NCI-H1417 treated with DMSO at 0.1 percent for 48 hours (cell line): ENCODE results near the gene CWC27.
A peak's percentile ranks its signal among the peaks of the same experiment; 100 is the strongest.

Experiments
- DNase-seq: peaks from one replicate; lab custom pipeline; 2025; lab: John Stamatoyannopoulos, UW

Gene CWC27, protein sequence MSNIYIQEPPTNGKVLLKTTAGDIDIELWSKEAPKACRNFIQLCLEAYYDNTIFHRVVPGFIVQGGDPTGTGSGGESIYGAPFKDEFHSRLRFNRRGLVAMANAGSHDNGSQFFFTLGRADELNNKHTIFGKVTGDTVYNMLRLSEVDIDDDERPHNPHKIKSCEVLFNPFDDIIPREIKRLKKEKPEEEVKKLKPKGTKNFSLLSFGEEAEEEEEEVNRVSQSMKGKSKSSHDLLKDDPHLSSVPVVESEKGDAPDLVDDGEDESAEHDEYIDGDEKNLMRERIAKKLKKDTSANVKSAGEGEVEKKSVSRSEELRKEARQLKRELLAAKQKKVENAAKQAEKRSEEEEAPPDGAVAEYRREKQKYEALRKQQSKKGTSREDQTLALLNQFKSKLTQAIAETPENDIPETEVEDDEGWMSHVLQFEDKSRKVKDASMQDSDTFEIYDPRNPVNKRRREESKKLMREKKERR

DNA sequence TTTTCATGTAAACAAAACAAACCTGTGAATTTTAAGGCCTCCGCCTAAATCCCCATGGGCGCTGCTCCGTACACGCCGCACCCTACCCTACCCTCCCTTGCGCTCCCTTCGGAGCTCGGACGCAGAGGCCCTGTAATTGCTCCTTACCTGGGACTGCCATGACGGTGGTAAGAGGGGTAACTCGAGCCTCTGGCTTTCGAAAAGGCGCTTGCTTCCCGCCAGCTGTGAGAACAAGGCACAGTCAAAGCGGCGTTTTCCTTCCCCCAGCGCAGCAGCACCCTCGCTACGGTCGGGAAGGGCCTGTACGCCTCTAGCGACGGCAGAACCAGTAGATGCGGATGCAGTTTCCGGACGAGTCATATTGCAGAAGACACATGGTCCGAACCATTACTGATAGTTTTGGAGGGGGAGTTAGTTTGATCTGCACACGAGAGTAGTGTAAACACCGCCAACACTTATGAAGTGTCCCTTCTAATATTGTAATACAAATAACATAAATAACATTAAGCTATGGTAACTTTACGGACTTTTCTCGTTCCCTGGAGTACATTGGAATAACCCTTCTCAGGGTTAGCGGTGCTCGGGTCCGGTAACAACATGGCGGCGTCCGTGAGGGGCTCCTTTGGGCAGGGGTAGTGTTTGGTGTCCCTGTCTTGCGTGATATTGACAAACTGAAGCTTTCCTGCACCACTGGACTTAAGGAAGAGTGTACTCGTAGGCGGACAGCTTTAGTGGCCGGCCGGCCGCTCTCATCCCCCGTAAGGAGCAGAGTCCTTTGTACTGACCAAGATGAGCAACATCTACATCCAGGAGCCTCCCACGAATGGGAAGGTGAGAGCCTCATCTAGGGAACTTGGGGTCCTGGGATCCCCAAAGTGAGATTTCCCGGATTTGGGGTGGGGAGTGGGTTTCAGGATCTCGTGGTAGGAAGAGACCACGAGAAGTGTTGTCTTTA is at the start of gene CWC27, which contains the start of gene SREK1IP1:
Gene CWC27, plus strand, starts transcription at position 573 of the 955 bp plus-strand sequence. Its CDS starts 217 bp downstream, at position 790.
Gene SREK1IP1, minus strand, starts transcription at position 334 of the 955 bp plus-strand sequence. Its CDS starts 174 bp downstream, at position 160.
- DNase-seq = peak; percentile 47

DNA sequence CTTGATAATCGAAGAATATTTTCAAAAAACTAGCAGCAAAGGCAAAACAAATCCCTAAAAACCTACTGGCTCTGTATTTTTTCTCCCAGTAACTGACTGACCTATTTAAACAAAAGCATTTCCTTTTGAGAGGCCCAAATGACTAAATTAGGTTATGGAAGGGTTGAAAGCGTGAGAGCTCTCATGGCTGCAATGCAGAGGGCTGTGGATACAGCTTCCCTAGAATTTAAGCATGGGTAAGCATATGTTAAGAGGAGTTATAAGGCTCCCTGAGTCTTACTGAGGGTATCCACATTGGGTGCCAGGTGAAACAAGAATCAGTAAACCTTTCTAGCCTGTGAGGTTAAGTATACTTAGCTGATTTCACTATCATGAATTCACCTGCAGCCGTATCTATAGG is 46.1 kb upstream of the CWC27 start:
- DNase-seq = no peak

DNA sequence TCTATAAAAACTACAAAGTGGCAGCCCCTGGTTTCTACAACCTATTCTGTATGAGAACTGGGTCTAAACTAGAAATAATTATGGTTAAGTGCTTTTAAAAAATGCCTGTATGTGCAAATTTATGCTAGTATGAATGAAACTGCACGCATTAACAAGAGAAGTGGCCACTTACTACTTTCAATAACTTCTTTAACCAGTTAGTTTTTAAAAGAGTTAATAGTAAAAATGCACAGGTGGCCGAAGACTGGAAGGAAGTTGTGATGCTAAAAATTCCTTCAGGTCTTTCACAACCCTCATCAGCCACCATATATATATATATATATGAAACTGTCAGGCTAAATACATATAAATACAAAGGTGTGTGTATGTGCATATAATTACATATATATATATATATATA is 41.6 kb upstream of the CWC27 start:
- no peak for DNase-seq

DNA sequence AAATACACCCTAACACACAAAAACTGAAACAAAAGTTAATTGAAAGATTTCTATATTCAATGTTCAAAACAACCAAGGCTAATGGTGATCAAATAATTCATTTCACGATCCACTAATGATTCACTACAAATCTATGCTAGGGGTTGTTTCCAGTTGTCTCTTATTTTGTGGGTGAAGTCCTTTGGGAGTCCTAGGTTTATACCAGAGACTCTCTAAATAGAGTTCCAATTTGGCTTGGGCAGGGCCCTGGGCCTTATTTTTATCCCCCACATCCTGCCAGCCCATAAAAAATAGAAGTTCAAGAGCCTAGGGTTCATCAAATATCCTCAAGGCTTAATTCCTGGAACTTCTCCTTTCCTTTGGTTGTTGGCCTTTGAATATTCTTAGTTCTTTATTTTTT is 26.3 kb upstream of the CWC27 start:
- DNase-seq = no peak

DNA sequence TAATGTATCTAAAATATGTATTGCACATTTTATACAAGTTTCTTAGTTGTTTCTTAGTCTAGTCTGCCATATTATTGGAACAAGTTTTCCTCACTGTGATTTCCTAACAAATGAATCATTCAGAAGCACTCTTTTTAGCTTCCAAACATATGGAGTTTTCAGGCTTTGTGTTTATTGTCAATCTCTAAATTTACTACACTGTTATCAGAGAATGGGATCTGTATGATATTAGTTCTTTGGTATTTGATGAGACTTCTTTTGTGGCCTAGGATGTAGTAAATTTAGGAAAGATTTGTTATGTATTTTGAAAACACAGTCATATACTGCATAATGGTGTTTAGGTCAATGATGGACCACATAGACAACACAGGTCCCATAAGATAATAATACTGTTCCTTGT is 25.9 kb upstream of the CWC27 start:
- DNase-seq = no peak

DNA sequence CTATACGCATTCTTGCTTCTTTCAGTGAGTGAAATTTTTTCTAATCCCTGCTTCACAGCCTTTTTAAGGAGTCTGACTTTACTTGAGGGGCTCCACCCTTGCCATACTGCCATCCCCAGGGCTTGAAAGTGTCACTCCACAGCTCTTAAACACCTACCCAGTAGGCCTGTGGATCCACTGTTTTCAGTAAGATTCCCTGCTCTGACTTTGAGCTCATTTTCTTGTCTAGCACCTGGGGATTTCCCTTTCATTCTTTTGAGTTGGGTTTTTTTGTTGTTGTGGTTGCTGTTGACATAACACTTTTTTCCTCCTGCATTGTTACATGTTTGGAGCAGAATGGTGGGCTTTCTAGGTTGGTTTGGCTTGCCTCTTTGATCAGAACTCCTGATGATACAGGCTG is 23.8 kb upstream of the CWC27 start:
- DNase-seq = no peak

DNA sequence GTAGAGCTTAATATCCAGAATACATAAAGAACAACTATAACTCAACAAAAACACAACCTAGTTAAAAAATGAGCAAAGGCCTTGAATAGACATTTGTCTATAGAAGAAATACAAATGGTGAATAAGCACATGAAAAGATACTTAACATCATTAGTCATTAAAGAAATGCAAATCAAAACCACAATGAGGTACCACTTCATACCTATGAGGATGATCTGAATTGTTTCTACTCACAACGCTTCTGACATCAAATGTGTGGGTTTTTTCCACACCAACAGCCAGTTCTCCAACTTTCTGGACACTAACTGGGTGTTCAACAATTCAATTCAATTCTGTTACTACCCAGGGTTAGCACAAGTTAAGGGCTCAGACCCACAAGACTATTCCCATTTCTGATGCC is 22.3 kb upstream of the CWC27 start:
- no peak for DNase-seq

DNA sequence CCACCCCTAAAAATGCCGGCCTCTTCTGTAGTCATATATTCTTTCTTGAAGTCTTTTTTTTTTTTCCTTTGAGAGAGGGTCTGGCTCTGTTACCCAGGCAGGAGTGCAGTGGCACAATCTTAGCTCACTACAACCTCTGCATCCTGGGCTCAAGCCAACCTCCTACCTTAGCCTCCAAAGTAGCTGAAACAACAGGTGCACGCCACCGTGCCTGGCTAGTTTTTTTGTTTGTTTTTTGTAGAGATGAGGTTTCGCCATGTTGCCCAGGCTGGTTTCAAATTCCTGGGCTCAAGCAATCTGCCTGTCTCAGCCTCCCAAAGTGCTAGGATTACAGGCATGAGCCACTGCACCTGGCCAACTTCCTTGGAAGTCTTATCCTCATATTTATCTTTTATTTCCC is 19.3 kb upstream of the CWC27 start:
- no peak for DNase-seq

DNA sequence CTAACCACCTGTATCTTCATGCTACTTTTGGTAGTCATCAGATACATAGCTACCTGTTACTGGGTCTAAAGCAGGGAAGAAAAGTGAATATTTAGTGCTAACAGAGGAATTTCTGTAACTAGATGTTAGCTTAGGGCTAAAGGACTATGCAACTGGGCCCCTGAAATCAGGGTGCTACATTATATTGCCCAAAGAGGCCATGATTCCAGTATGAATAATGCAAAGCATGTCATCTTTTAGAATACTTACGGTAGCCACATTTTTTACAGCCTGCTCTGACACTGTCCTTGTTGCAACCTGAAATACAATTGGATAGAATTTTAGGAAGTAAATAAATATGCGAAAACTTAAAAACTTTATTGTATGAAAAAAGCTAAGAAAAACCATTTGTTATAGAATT is 14.7 kb upstream of the CWC27 start:
- DNase-seq = no peak

DNA sequence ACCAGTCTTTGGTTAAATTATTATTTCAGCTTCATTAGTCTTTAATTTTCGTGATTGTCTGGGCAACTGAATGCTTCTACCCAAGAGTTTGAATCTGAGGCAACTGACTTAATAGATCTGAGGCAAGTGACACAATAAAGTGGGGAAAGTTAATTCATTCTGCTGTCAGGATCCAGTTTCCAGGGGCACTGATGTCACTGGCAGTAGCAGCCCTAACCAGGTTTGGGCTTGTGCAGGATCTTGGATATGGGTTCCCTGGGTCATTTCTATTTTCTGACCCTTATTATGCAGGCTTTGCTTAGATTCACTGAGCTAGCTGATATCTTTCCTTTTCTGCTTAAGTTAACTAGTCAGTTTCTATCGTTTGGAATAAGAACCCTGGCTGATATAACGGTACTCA is 9.8 kb upstream of the CWC27 start:
- DNase-seq = no peak

DNA sequence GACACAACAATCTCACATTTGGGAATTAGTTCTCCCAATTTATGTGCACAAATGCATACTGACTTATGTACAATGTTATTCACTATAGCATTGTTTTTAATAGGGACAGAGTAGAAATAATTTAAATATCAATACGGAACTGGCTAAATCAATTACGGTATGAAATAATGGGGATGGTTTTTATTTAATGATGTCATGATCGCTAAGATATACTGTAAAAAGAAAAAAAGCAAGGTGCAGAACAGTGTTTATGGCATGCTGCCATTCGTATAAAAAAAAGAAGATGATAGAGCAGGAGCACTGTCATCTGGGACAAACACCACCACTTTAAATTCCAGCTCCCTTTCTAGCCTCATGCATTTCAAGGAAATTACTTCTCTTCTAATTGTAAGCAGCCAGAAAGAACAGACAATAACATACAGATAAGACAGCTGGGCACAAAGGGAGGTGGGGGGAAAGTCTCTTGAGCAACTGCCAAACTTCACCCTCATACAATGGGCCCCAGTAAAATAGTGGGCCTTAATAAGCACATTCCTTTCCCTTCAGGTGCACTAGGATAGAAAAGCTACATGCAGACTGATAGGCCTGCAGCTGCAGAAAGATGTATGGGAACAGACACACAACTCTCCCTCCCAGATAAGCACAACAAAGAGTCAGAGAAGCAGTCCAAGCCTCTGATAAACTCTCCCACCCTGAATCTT is 8.6 kb upstream of the CWC27 start:
- no peak for DNase-seq

DNA sequence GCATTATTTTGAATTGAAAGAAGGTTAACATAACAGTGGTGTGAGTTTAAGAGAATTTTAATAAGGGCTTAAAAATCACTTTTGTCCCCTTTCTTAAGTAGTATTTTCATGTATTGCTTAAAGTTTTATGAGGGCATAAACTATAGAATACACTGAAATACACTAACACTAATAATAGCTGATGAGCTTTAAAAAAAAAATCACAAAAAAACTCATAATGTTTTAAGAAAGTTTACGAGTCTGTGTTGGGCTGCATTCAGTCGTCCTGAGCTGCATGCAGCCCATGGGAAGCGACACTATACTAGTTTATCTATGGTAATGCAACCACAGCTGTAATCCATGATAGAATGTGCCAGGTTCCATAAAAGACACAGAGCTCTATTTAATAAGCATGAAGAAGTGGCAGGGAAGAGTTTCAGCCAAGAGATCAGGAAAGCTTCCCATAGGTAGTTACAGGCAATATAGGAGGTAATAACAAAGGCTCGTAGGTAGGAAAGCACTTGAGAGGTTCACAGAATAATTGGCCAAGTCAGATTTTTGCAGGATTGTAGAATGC is 4.7 kb upstream of the CWC27 start:
- no peak for DNase-seq

DNA sequence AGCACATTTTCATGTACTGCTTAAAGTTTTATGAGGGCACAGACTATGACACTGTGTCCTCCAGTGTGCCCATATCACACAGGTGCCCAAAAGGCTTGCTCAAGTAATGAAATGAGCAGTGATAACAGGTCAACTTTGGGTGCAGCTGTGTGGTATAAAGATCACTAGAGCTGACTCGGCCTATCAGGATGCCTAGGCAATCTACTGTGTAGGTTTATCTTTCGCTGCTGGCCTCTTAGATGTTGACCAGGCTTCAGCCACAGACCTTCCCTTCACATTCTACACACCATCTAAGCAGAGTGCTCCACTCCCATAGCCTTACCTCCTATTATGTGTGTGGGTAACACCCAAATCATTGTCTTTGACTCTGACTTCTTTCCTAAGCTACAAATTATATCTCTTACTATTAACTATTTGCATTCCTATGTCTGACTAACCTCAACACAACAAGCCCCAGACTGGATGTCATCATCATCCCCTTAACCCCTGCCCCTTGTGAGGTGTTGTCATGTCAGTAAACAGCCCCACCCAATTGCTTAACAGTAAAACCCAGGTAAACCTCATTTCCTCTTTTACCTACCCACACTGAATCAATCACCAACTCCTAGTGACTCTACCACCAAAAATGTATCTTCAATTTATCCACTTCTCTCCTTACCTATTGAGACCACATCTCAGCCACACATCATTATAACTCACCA is 2.8 kb upstream of the CWC27 start:
- DNase-seq = no peak

DNA sequence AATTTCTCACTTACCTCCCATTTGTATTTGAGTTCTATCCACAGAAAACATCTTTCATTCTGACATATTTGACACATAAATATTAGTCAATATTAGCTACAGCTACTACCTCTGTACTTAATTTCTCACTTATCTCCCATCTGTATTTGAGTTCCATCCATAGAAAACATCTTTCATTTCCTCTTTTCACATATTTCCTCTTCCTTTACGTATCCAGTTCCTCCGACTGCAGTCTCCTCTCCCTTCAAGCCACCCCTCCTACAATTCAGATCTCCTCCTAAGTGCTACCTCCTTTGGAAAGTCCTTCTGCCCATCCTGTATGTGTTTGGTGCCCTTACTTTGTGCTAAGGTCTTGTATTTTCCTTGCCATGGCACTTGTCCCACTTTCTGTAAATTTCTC is 1.8 kb upstream of the CWC27 start:
- no peak for DNase-seq

DNA sequence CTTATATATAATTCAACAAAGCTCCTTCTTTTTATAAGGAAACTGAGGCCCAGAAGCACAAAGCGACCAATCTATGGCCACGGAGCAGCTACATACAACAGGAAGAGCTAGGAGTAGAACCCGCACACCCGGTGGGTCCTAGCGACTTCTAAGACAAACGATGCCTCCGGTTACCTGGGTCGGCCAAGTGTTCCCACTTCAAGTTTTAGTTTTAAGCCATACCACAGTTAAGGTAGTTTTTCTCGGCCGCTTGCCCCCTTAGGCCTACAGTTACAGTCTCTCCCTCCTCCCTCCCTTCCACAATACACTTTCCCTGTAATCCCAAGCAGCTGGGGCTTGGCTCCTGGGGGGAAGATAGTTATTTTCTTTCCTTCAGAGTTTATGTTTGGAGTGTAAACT is 772 bp upstream of the CWC27 start:
- no peak for DNase-seq

DNA sequence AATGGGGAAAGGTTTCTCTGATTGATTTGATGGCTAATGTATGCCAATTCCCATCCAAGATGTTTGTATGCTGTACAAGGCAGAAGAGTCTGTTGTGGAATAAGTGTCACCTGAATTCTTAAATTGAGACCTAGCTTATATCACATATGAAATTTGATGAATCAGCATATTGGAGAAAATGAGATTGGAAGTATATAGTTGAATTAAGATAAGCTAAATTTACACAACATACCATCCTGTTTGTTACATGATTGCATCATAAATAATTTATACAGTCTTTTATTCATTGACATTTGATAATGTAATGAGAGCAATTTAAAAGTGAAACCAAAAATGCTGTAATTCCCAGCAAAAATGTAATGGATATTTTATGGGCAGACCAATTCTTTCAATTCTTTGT is 1.1 kb downstream of the CWC27 start:
- no peak for DNase-seq

DNA sequence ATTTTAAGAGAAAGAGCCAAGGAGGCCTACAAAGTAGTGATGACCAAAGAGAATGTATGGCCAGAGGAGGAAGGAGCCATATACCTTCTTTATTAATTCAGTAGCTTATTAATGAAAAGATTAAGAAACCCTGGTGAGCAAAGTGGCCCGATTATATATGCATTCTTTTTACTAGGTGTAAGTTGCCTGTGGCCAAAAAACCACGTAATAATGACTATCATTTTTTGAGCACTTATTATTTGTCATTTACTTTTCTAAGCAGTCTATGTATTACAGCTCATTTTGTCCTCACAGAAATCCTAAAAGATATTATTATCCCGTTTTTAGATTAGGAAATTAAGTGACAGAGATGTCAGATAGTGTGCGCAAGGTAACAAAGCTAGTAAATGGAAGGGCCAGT is 3.0 kb downstream of the CWC27 start:
- no peak for DNase-seq

DNA sequence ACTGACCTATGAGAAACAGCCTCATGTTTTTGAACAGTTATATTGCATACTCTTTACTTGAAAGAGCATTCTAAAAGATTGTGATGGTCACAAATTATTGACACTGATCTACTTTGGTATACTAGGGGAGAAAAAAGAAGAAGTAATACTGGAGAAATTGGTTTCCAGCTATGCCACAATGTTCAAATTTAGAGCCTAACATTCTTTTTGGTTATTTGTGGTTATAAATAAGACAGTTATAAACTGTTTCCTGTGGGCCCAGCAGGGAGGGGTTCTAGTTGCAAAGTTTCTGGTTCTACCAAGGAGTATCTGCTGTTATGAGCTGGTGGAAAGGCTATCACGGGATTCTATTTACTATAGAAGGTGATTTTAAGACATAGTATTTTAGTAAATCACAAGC is 4.8 kb downstream of the CWC27 start:
- no peak for DNase-seq

DNA sequence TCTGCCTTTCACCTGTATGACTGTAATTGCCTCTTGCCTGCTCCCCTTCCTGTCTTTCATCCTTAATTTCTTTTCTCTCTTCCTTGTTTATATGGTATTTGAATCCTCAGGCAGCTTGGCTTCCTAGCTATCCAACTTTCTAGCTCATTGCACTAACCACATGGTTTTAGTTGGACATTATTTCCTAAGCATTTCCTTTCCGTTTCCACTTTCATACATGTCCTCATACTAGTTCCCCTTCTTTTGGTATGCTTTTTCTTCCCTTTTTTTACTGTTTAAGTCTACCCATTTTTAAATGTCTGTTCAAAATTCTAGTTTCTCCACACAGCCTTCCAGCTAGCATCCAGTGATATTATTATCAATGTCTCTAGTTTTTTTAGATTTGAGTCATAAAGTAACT is 6.6 kb downstream of the CWC27 start:
- DNase-seq = no peak

DNA sequence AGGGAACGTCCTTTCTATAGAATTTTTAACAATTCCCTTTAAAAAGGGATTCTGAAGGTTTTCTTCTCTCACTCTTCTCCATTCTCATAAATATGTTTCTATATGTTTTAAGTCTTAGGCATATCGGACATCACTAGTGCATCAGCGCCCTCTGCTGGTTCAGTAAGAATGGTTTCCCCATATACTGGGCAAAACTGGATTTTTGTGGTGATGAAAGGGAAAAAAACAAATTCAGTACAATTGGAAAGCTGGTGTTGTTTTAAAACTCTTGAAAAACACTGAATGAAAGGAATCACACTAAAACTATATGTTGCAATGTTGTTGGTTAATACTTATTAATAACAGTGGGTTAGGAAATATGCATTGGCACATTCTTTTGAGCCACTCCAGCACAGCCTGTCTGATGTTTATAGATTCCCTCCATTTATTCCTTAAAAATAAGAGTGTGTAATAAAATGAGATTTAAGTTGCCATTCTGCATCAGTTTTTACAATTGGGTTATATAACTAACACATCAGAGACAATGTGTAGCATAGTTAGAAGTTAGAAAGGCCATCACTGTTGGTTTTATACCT is 15.8 kb downstream of the CWC27 start:
- peak; percentile 13 for DNase-seq

DNA sequence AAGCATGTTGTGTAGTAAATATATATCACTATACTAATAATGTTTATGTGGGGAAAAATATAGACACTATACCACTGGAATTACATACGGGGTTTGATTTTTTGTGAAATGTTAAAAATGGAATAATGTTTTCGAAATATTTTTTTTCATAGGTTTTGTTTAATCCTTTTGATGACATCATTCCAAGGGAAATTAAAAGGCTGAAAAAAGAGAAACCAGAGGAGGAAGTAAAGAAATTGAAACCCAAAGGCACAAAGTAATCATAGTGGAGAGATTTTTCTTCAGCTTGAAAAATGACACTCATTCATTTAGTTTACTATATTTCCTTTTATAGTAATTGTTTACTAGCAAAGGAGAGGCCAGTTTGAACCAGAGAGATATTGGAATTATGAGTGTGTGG is 17.6 kb downstream of the CWC27 start:
- DNase-seq = no peak
